OCI-LY1 (cell line): ENCODE measurements around the gene PDE3A.

Source experiments
- CTCF ChIP-seq: fragments of 200-600 bp; sonication (generic), shearing (Covaris generic); IDR thresholded peaks from 2 replicates; pipeline ENCODE4 v1.5.1; 2017; ENCODE audit warnings: mild to moderate bottlenecking, antibody characterized with exemption, low read length, moderate library complexity, mixed read lengths
- EZH2 ChIP-seq: fragments of 200-600 bp; sonication (generic), shearing (Covaris generic); IDR thresholded peaks from 2 replicates; pipeline ENCODE4 v1.8.0; 2017; ENCODE audit warnings: borderline replicate concordance, mixed run types, mild to moderate bottlenecking, antibody characterized with exemption, low read length, moderate library complexity, mixed read lengths

DNA sequence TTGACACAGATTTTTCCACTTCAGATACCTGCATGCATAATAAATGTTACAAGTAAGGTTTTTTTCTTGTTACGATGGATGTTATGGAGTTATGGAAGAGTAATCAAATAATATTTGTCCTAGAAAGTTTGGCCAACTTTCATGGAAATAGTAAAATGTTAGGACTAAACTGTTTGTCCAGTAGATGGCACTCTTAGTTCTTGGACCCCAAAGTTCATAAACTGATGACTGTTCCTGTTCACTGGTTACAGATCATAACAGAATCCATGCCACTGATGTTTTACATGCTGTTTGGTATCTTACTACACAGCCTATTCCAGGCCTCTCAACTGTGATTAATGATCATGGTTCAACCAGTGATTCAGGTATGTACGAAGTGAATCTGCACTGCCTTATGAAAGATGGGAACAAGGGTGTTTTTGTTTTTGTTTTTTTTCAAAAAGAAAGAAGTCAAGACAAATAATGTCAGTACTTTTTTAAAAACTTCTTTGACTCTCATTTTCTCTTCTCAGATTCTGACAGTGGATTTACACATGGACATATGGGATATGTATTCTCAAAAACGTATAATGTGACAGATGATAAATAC is 278.0 kb downstream of the PDE3A start:
- TF ChIP-seq CTCF = peak; percentile 68
- TF ChIP-seq EZH2 = no peak
